GM12873 (cell line): Measurements from ENCODE around the gene SKI.

Experiments
- TF ChIP-seq, protein P1 (sequence below): IDR thresholded peaks from 2 replicates; pipeline ENCODE4 v1.5.1; 2012; ENCODE audit warnings: low read depth, mild to moderate bottlenecking, moderate library complexity, low read length, control low read depth; ENCODE audit not compliant: insufficient read depth; ENCODE audit errors: missing control alignments

The SKI gene

DNA sequence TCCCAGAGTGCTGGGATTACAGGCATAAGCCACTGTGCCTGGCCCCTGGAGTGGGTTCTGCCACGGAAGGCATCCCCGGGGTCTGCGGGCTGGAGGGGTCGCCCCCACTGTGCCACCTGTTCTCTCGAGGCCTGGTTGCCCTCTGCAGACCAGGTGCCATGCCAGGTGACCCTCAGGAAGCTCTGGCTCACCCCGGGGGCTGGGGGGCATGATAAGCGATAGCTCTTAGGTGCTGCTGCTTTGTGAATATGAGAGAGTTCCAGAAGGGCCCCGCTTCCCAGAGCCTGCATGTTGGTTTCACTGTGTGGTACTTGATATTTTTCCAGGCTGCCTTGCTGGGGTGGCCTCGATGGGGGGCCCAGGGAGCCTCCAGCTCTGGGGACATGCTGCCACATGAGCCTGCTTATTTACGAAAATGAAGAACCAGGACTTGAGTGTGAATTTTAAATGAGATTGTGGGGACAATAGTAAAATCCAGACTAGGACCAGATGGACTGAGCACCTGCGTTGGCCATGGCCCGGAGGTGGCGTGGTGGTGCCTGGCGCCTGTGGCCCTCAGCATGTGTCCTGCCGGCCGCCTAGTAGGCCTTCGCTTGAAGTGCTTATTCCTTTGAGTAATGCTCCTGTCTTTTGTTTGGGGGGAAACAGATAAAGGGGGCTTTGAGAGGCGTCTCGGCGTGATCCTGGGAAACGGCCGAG, 7.3 kb downstream of the SKI start:
- TF ChIP-seq, protein P1, sequence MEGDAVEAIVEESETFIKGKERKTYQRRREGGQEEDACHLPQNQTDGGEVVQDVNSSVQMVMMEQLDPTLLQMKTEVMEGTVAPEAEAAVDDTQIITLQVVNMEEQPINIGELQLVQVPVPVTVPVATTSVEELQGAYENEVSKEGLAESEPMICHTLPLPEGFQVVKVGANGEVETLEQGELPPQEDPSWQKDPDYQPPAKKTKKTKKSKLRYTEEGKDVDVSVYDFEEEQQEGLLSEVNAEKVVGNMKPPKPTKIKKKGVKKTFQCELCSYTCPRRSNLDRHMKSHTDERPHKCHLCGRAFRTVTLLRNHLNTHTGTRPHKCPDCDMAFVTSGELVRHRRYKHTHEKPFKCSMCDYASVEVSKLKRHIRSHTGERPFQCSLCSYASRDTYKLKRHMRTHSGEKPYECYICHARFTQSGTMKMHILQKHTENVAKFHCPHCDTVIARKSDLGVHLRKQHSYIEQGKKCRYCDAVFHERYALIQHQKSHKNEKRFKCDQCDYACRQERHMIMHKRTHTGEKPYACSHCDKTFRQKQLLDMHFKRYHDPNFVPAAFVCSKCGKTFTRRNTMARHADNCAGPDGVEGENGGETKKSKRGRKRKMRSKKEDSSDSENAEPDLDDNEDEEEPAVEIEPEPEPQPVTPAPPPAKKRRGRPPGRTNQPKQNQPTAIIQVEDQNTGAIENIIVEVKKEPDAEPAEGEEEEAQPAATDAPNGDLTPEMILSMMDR: no peak

- TF ChIP-seq, protein P1: no peak
Observed at GRCh38 chr1:2236695-2237677, 8.9 kb downstream of the SKI start.

- TF ChIP-seq, protein P1: peak; percentile 17
Observed at GRCh38 chr1:2237773-2238172, 9.7 kb downstream of the SKI start.

DNA sequence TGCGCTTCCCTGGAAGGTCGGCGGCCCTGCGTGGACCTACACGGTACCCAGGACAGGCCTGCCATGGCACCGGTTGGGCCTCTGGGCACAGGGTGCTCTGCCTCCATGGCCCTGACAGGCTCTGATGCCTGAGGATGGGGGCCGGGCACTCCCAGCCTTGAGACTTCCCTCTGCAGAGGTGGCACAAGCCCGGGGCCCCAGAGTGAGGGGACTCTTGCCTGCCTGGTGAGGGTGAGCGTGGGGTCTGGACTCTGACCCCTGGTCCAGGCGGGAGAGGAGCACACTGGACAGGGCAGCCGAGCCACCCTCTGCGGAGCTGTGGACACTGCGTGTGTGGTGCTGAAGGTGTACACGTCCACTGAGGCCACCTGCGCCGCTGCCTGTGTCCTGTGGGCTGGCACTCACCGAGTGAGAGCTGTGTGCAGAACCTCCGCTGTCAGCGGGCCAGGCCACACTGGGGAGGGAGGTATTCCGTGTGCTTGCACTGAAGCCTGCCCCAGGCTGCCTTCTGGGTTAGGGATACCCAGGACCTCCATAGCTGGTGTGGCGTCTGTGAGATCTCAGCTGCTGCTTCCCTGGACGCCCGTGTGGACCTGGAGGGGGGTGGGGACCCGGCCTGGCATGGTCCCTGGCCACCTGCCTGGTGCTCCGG, 10.4 kb downstream of the SKI start:
- TF ChIP-seq, protein P1: no peak

- TF ChIP-seq, protein P1: no peak
Observed at GRCh38 chr1:2239013-2239370, 10.9 kb downstream of the SKI start.

DNA sequence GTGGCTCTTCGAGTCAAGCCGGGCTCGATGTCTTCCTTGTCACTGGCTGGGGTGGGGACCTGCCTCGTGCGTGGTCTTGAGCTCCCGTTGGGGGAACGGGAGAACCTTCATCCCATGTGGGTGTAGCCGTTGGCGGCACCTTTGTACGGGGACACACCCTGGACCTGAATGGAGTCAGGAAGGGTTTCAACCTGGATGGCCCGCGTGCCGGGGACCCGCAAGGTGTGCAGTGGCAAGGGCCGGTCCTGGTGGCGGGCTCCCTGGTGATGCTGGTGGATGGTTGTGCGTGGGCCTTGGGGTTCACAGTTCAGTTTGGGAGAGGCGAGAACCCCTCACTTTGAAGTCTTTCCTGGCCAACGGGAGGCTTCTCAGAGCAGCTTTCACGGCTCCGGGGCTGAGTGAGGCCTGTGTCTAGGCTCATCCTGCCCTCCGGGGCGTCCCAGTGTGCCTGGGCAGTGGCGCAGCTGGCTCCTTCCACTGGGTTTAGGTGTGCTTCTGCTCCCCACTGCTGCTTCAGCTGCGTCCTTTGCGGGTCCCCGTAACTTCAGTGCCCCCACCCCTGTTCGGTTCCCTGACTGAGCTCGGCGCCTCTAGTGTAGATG, 11.4 kb downstream of the SKI start:
- TF ChIP-seq, protein P1: no peak
